Pons (tissue), 1 donor: ENCODE data around the gene IFNLR1.

Experiments used
- DNase-seq: peaks from one replicate; pipeline ENCODE4 v3.0.0-alpha.2; 2016; ENCODE audit warnings: low spot score

The IFNLR1 gene

DNA sequence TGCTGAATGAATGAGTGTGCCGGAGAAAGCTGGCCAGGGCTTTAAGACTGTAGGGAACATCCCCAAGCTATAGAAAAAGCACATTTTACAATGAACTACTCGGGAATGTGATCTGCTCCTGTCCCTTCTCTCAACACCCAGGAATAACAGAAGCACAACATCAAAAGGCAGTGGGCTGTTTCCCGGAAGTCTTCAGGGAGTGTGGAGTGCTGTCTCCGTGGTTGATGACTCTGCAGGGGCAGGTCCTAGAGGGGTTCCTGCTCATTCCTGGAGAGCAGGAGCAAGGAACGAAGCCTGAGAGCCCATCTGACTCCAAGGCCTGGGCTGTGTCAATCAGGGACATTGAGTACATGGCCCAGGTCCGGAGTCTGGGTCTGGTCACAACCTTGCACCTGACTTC, 39.3 kb downstream of the IFNLR1 start:
- no peak for DNase-seq

DNA sequence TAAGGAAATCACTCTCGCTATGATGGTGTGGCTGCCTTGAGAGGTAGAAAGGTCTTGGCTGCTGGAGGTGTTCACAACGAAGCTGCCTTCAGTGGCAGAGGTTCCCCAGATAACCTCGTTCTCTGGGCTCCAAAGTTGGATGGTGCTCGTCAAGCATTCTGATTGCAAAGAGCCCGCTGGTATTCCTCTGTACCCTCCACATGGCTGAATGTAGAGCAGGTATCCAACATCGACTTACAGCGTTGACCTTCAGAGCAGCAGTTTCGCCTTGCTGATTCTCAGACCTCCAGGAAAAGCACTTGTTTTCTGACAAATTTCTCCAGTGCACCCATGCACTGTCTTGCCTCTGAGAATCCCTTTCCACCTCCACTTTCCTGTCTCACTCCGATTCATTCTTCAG, 39.9 kb downstream of the IFNLR1 start:
- no peak for DNase-seq

DNA sequence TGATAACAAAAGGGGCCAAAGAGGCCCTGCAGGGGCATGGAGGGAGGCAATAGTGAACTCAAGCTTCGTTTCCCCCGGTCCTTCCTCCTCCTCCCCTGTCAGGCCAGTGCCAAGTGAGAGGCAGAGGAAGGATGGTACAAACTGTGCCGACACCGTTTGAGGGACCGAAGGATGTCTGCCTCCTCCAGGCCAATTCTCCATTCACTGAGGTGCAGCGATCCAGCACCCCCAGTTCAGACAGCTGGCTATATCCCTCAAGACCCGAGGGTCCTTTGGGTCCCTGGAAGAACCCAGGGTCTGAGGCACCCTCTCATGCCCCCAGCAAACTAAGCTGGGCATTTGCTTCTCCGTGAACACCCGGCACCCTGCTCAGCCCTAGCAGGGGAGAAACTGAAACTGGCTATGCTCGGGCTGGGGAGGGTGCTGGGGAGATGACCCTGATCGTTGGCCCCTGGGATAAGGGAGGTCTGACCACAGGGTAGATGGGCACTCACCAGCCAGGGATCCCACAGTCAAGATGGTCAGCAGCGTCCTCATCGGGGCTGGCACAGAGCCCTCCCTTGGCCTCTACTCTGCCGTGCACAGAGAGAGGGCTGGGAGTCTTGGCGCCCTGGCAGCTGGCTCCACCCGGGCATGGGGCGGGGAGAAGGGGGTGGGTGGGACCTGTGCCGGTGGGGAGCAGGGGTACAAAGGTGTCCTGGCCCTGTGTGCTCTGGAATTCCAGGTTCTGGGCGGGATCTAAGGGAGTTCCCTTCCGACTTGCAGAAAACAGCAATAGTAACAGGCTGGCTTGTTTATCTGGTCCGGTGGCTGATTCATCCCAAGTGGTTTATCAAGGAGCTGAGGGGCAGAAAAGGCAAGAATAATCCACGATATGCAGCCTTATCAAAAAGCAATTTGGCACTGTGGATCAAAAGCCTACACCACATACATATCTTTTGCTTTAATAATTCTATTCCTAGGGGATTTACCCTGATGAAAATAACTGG, 44.2 kb downstream of the IFNLR1 start, which contains the start of gene IL22RA1:
TSS of gene IL22RA1 (minus strand) at position 595 of the 989 bp plus-strand sequence. CDS start at position 537, 58 bp downstream.
- no peak for DNase-seq

DNA sequence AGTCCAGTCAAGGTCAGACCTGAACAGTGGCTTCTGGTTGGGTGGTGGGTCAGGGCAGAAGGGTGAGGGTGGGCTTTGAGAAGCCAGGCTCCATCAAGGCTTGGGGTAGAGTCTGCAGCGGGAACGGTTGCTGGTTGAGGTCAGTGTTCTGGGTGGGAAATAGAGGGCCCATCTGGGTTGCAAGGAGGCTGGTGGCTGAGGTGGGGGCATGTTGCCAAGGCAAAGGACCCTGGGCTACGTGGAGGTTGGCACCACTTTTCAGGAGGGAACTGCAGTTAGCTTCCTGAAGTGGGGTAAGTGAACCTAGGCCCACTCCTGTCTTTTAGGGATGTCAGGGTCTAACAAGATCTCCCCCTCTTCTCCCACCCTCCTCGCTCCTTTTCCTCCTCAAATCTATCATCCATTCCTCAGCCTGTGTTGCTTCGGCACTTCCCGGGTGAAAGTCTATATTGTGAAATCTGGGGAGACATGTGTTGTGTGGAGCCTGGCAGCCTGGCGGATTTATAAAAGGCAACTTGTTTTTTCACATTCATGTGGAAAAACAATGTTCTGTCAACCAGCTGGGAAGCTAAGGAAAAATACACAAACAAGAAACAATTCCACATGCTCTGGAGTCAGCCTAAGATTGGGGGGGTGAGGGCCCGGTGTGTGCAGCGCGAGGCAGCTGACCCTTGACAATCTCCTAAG, 45.6 kb downstream of the IFNLR1 start:
- DNase-seq: peak; percentile 16

DNA sequence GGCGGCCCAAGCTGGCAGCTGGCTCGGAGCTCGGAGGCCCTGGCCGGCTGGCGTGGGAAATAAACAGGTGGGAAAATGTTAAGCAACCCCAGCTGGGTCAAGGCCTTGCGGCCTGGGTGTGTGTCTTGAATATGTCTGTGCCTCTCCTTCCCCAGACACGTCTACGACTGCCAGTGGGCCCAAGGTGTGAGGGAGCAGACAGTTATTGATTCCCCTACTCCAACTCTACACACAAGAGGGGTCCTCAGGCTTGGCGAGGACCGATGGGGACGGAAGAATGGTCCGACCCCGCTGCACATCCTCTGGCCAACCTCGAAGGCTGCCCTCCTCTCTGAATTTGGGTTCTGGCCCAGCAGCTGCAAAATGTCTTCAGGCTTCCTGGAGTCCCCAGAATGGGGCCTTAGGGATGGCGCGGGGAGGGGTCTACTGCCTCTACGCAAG, 46.3 kb downstream of the IFNLR1 start:
- no peak for DNase-seq

DNA sequence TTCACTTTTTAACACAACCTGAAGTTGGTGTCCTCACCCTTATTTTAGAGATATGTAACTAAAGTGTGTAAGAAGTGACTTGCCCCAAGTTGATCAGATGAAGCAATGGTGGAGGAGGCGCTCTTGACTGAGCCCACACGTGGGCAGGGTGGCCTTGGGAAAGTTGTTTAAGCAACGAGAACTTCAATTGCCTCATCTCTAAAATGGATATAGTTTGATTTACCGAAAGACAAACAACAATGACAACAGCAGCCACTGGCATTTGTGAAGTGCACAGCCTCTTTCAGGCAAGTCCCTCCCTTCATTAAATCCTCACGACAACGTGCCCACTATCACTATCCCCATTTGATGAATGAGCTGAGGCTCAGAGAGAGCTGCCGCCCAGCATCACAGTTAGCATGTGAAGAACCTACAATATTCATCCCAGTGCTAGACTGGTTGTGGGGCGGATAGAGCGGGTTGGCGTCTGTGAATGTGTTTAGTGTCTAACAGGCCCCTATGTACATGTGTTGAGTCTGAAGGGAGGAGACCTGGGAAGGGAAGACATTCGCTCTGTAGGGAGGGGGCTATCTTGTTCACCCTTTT, 47.2 kb downstream of the IFNLR1 start:
- DNase-seq: no peak

DNA sequence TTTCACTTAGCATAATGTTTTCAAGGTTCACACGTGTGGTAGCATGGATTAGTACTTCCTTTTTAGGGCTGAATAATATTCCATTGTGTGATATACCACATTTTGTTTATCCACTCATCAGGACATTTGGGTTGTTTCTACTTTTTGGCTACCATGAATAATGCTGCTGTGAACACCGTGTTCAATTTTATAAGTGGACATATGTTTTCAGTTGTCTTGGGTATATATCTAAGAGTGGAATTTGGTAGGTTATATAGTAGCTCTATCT, 47.9 kb downstream of the IFNLR1 start:
- DNase-seq: no peak

DNA sequence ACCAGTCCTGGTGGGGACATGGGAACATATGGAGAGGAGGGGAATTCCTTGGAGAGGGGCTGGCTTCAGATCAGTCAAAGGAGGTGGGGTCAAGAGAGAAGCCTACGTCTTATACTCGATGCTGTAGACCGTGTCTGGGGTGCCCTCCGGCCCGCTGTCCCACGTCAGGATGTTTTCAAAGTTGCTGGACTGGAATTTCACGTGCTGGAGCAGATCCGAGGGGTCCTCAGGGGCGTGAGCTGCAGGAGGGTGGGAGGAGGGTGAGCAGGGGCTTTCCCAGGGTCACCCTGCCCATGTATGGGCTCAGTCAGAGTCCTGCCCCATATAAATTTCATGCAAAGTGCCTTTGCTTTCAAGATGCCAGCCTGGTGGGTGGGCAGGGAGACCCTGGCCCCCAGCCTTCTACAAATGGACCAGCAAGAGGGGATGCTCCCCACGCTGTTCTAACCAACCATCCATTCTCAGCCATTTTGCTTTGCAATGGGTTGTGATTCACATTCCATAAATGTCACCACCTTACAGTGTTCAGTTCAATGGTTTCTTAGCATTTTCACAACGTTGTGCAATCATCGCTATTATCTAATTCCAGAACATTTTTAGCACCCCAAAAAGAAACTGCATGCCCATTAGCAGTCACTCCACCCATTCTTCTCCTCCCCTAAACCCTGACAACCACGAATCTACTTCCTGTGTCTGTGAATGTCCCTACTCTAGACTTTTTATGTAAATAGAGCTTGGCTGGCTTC, 48.4 kb downstream of the IFNLR1 start:
- no peak for DNase-seq

DNA sequence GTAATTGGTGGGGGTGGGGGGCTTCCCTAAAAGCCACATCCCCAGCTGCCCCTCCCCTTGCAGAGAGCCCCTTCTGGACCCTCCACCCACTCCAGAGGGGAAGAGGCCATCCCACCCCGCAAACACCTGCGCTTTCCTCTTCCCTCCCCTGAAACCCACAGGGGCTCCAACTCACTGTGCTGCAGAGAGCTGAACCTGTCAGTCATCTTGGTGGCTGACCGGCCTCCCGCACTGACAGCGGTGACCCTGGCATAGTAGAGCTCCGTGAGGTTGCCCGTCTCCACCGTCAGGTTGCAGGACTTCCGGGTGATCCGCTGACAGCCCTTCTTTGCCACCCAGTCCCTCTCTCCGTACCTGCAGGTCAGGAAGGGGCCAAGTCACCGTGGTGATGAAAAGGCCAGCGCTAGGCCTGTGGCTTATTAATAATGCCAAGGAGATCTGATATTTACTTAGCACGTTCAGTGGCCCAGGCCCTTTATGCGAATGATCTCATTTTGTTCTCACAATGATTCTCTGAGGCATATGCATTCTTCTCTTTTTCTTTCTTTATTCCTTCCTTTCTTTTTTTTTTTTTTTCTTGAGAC, 50.0 kb downstream of the IFNLR1 start:
- DNase-seq: no peak

DNA sequence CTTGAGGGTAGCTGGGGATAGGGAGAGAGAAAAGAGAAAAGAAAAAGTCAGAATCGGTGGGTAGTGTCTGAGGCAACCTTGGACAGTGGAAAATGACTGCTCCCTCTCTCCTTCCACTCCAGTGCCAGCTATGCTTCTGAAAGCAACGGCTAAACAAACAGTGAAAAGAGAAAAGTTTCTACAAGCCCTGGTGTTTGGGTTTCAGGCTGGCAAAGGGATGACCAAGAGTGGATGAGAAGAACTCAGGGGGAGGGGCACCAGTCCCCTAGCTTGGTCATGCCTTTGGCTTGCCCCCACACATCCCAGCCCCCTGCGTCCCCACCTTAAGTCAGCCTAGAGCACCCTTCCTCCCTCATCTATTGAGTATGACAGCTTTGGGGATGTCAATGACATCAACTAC, 52.7 kb downstream of the IFNLR1 start:
- DNase-seq: no peak

DNA sequence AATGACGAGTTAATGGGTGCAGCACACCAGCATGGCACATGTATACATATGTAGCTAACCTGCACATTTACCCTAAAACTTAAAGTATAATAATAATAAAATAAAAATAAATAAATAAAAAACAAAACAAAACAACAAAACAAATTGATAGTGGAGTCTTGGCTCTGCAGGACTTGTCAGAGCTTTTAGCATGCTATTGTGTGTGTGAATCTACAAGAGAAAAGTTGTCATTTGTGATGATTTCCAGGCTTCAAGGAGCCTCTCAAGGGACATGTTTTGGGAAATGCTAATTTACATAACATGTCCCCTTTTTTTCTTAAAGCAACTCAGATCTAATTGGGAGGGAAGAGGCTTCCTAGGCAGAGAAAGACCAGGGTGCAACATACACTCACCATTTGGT, 53.3 kb downstream of the IFNLR1 start:
- DNase-seq: no peak

DNA sequence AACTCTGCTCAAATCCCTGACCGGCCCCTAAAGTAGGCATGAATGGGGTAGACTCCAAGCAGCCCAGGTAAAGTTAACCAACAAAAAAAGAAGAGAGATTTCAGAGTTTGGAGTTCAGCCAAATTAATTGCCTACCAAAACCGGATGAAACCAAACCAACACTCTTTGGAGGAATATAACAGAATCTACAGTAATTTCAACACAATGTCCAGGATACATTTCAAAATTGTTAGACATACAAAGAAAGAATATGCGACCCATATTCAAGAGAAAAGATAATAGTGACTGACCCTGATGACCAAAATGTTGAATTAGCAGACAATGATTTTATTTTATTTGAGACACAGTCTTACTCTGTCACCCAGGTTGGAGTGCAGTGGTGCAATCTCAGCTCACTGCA, 56.7 kb downstream of the IFNLR1 start:
- no peak for DNase-seq

DNA sequence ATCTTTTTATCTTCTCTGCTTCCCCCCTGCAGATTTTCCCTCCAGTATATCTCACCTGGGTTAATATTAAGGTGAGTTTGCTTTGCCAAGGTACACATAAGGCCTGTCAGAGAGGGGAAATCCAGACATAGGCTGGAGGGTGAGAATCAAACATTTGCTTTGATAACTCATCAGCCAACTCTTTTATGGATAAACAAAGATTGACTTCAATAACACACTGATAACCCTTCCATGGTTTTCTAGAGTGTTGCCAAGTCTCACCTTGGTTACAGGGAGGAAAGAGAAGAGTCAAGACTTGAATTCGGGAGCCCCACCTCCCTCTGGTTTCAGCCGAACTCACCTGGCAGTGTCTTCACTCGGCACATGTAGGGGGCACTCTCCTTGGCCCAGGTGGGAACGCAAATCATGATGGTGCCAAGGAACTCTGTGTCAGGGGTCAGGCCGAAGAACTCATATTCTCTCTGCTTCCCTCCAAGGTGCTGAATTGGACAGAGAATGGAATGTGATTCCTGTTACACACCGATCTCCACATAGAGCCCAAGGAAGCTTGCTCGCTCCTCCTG, 59.2 kb downstream of the IFNLR1 start:
- DNase-seq: no peak

DNA sequence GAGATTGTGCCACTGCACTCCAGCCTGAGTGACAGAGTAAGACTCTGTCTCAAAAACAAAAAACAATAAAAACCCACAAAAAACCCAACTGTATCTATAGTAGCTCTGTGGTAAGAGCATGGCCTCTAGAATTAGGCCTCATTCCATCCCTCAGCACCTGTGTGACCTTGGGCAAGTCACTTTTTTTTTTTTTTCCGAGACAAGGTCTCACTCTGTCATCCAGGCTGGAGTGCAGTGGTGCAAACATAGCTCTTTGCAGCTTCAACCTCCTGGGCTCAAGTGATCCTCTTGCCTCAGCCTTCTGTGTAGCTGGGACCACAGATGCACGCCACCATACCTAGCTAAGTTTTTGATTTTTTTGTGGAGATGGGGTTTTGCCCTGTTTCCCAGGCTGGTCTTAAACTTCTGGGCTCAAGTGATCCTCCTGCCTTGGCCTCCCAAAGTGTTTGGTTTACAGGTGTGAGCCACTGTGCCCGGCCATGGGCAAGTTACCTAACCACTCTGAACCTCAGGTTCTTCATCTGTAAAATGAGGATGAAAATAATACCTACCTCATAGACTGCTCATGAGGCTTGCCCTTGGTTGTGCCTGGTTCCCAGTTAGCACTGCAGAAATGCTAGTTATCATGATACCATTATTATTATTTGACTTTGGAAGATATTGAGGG, 59.8 kb downstream of the IFNLR1 start:
- DNase-seq: no peak

DNA sequence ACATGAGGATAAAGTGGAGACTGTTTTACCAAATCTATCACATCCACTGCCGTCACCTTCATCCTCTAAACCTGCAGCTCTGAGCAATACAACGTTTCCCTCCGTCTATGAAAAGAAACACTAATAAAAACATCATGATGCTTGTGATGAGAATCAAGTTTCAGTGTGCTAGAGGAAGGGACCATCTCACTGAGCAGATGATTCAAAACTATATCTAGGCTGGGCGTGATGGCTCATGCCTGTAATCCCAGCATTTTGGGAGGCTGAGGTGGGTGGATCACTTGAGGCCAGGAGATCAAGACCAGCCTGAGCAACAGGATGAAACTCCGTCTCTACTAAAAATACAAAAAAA, 60.4 kb downstream of the IFNLR1 start:
- DNase-seq: no peak

DNA sequence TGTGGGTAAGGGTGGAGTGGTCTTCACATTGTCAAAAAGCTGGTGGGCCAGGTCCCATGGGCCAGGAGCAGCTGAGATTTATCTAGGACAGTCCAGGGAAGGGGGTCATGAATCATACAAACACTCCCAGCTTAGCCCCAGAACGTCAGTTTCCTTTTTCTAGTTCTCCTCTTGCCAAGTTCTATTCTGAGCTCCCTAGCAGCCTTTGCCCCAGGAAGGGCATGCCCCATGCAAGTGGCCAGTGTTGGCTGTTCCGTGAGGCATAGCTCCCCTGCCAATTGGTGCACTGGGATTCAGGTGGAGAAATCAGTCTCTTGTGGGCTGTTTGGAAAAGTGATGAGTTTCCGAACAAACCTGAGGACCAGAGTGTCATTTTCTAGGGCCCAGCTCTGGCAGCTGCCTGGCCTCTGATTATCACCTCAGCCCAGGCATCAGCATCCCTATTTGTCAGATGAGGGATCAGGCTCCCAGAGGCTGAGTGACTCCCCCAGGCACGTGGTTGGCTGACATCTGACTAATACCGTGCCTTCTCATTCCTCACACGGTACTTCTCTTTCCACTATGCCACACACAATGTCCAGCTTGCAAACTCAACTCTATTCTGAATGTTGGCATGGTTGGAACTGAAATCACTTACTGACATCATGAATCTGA, 60.9 kb downstream of the IFNLR1 start:
- DNase-seq: peak; percentile 63

DNA sequence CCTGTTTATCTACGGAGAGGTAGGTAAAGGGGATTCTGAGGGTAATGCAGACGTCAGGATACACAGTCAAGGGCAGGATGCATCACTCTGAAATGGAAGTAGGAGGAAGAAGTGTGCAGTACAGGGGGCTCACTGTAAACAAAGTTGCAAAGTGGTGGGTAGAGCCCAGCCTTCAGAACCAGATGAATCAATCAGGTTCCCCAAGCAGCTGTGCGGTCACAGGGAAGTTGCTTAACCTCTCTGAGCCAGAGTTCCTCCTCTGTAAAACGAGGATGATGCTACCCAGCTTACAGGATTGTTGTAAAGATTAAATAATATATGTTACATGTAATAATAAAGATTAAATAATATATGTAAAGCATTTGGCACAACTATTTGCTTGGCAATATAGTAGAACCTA, 61.6 kb downstream of the IFNLR1 start:
- no peak for DNase-seq

DNA sequence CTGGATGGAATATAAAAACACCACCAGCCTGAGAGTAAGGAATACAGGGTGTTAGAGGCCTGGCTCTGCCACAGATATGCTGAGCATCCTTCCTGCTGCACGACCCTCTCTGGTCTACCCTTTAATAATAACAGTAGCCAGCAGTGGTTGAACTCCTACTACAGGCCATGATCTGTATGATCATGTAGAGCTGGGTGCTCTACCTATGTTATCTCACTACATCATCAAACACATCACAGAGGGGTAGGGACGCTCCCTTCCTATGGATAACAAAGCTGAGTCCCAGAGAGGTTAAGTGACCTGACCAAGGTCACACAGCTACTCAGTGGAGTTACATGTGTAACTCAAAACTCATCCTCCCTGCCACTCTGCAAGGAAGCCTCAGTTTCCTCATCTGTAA, 62.1 kb downstream of the IFNLR1 start:
- no peak for DNase-seq

DNA sequence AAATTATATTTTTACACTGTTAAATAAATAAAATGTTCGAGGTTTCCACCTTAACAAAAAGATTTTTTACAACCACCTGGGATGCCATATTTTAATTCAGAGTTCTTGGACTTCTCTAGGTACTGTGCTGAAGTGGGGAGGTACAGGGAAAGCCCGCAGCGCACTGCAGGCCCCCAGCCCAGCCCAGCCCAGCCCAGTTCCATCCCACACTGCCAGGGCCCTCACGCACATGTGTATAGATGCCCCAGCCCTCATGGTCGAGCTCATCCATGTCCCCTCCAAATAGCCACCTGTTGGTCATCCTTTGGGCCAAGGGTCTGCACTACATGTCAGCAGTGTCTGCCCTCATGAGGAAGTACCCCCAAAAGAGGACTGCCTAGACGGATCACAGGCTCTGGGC, 63.5 kb downstream of the IFNLR1 start:
- no peak for DNase-seq

DNA sequence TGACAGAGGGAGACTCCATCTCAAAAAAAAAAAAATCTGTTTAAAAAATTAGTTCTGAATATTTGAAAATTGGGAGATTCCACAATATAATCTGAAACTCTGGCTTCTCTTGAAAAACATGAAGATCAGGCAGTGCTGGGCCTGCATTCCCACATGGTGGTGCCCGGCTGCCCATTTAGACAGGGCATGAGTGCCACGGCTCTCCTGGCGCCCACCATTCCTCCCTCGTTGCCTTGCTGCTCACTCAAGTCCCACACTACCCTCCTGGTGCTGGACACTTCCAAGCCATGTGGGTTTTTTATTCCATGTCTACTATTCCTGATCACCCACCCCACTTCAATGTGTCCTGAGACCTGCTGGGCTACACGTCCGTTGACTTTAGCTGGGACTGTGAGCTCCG, 64.3 kb downstream of the IFNLR1 start:
- no peak for DNase-seq

DNA sequence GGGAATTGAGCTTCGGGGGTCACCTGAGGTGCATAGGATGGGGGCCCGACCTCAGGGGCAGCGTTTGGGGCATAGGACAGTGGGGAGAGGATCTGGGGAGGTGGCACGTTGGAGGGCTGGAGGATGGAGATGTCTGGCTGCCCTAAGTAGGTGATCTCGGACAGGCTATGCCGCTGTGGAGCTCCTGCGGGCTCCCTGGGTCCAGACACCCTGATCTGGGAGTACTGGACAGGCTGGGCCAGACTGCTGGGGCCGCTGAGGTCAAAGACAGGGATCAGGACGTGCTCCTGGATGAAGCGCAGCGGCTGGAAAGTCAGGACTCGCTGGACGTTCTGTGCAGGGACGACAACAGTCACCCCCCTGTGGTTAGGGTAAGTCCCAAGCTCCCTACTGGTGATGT, 65.7 kb downstream of the IFNLR1 start:
- DNase-seq: no peak
